Kidney capillary endothelial cell (primary cell): Measurements from ENCODE around the gene SMIM10L1.

Experiments used
- DNase-seq: peaks from one replicate; pipeline ENCODE4 v3.0.0-alpha.2; 2018; ENCODE audit warnings: low spot score

SMIM10L1 gene

DNA sequence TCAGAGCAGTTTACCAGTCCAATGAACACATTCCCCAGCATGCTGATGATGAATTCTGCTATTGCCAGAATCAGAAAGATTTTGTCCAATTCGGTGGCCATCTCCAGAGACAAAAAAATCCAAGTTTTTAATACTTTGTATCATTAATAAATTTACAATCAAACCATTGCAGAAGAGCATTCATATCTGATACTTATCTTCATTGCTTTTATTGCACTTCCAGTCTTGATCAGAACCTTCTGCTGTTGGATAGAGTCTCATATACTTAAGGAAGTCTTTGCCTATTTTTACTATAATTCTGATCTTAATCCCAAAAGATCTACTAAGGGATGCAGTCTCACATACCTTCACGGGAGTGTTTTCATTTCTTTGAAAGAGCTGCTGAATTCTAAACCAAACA lies 15.8 kb downstream of the SMIM10L1 start, which contains the start of gene TAS2R42:
TSS of gene TAS2R42 (minus strand) at position 101 of the 400 bp plus-strand sequence. CDS start at position 101, 0 bp downstream.
- DNase-seq, result no peak

DNA sequence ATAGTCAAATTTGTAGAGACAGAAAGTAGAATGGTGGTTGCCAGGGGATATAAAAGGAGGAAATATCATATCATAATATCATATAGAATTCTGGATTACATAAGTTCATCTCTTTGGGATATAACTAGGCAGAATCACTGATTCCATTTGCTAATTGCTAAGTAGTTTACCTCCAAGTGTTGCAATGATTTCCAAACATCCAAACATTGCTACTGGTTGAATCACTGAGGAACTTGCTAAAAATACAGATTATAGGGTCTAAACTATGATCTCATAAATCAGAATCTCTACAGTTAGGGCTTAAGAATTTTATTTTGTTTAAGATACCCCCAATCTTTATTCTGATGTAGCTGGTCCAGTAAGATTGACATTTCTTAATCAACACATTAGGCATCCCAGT lies 31.8 kb downstream of the SMIM10L1 start:
- no peak for DNase-seq

DNA sequence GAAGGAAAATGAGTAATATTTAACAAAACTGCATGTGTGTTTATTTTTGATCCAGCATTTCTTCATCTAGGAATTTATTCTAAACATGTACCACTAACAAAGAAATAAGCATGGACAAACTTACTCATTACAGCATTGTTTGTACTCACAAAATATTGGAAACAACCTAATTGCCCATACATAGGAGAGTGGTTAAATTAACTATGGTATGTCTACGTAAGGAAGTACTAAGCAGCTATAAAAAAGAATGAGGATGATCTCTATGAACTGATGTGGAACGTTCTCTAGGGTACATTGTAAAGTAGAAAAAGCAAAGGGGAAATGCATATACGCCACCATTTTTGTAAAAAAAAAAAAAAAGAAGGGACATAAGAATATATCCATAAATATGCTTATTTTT lies 33.2 kb downstream of the SMIM10L1 start:
- DNase-seq, result no peak

DNA sequence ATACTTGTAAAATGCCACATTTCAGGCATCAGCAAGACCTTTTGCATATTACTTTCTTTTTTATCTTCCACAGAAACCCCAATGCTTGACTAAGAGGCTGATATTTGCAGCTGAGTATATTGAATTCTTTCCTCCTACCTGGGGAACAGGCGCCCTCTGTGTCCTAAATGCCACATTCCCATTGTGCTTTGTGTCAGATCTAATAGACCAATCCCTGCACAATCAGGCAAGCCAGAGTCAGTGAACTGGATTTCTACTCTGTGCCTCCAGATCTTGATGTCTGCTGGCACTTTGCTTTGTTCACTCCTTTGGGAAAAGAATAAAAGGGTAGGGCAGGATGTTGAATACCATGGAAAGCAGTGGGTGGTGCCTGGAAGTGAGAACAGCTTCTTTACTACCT lies 38.1 kb downstream of the SMIM10L1 start:
- DNase-seq, result no peak
